LoVo (cell line): ENCODE results near the gene MICU1.

Source experiments
- DNase-seq: peaks from one replicate; pipeline ENCODE4 v3.0.0-alpha.2; 2016; ENCODE audit warnings: low spot score

MICU1 gene

GRCh38 chr10:72626444-72626754, 520 bp upstream of the MICU1 start:
- no peak for DNase-seq

- DNase-seq, result no peak
Observed at GRCh38 chr10:72625276-72625607, 637 bp downstream of the MICU1 start.

- no peak for DNase-seq
Observed at GRCh38 chr10:72622271-72622670, 3.6 kb downstream of the MICU1 start.

GRCh38 chr10:72616716-72617115, 9.2 kb downstream of the MICU1 start:
- no peak for DNase-seq

- DNase-seq, result no peak
Observed at GRCh38 chr10:72615970-72616369, 9.9 kb downstream of the MICU1 start.

GRCh38 chr10:72612203-72612826, 13.6 kb downstream of the MICU1 start:
- peak; percentile 29 for DNase-seq

GRCh38 chr10:72611783-72612182, 14.1 kb downstream of the MICU1 start:
- no peak for DNase-seq

GRCh38 chr10:72610466-72610865, 15.4 kb downstream of the MICU1 start:
- DNase-seq, result no peak

GRCh38 chr10:72605122-72605521, 20.8 kb downstream of the MICU1 start:
- DNase-seq, result no peak

- no peak for DNase-seq
Observed at GRCh38 chr10:72601144-72601543, 24.7 kb downstream of the MICU1 start.

- DNase-seq, result no peak
Observed at GRCh38 chr10:72598769-72599701, 26.8 kb downstream of the MICU1 start.

GRCh38 chr10:72597897-72598296, 28.0 kb downstream of the MICU1 start:
- DNase-seq, result no peak

- no peak for DNase-seq
Observed at GRCh38 chr10:72595436-72595835, 30.4 kb downstream of the MICU1 start.

- DNase-seq, result no peak
Observed at GRCh38 chr10:72593963-72594362, 31.9 kb downstream of the MICU1 start.

- no peak for DNase-seq
Observed at GRCh38 chr10:72588266-72588665, 37.6 kb downstream of the MICU1 start.

GRCh38 chr10:72587568-72587967, 38.3 kb downstream of the MICU1 start:
- no peak for DNase-seq

GRCh38 chr10:72574636-72575035, 51.2 kb downstream of the MICU1 start:
- no peak for DNase-seq

- no peak for DNase-seq
Observed at GRCh38 chr10:72573079-72573478, 52.8 kb downstream of the MICU1 start.

GRCh38 chr10:72567889-72568640, 57.8 kb downstream of the MICU1 start:
- no peak for DNase-seq

- DNase-seq, result no peak
Observed at GRCh38 chr10:72567421-72567820, 58.5 kb downstream of the MICU1 start.

GRCh38 chr10:72564596-72564995, 61.3 kb downstream of the MICU1 start:
- DNase-seq, result no peak

- DNase-seq, result no peak
Observed at GRCh38 chr10:72563327-72563932, 62.4 kb downstream of the MICU1 start.

- no peak for DNase-seq
Observed at GRCh38 chr10:72561745-72562166, 64.1 kb downstream of the MICU1 start.
